Smooth muscle cell (in vitro differentiated cells): ENCODE measurements around the gene RRBP1. TPM values are rescaled to one million over a fixed set of nuclear protein-coding genes. Genes with fewer than 3 reads are reported as not detected.

Experiments used
- DNase-seq: peaks from one replicate; lab custom pipeline; 2025; ENCODE audit not compliant: unreplicated experiment; lab: John Stamatoyannopoulos, UW
- H2AFZ ChIP-seq: fragments of 200-600 bp; sonication (generic); 2 replicates; pipeline ENCODE4 v1.6.0; 2016; ENCODE audit warnings: antibody characterized with exemption, low read depth, mild to moderate bottlenecking
- H3F3A ChIP-seq: fragments of 200-600 bp; sonication (generic); 2 replicates; pipeline ENCODE4 v1.6.0; 2017; ENCODE audit warnings: antibody characterized with exemption, low read depth
- H3K27ac ChIP-seq: fragments of 200-600 bp; sonication (generic); 2 replicates; pipeline ENCODE4 v1.5.1; 2016; ENCODE audit warnings: low read depth, mild to moderate bottlenecking
- H3K27me3 ChIP-seq: fragments of 200-600 bp; sonication (generic); 2 replicates; pipeline ENCODE4 v1.6.1; 2016; ENCODE audit warnings: low read depth, mild to moderate bottlenecking
- H3K36me3 ChIP-seq: fragments of 200-600 bp; sonication (generic); 2 replicates; pipeline ENCODE4 v1.5.1; 2016; ENCODE audit warnings: low read depth
- H3K4me1 ChIP-seq: fragments of 200-600 bp; sonication (generic); 2 replicates; pipeline ENCODE4 v1.5.1; 2016; ENCODE audit warnings: low read depth
- H3K4me2 ChIP-seq: fragments of 200-600 bp; sonication (generic); 2 replicates; pipeline ENCODE4 v1.6.0; 2016; ENCODE audit warnings: mild to moderate bottlenecking
- H3K4me3 ChIP-seq: fragments of 200-600 bp; sonication (generic); 2 replicates; pipeline ENCODE4 v1.5.1; 2016; ENCODE audit warnings: mild to moderate bottlenecking
- H3K79me2 ChIP-seq: fragments of 200-600 bp; sonication (generic); 2 replicates; pipeline ENCODE4 v1.6.0; 2016; ENCODE audit warnings: low read depth, mild to moderate bottlenecking
- H3K9ac ChIP-seq: fragments of 200-600 bp; sonication (generic); 2 replicates; pipeline ENCODE4 v1.6.0; 2016; ENCODE audit warnings: low read depth
- H3K9me3 ChIP-seq: fragments of 200-600 bp; sonication (generic); replicated peaks from 2 replicates; pipeline ENCODE4 v1.5.1; 2016; ENCODE audit warnings: low read depth
- H4K20me1 ChIP-seq: fragments of 200-600 bp; sonication (generic); 2 replicates; pipeline ENCODE4 v1.6.0; 2016; ENCODE audit warnings: low read depth
- WGBS: methylation state at CpG from one replicate; pipeline ENCODE4 v1.1.7; 2016; ENCODE audit warnings: low lambda C conversion rate; 5-methylcytosine and 5-hydroxymethylcytosine counted together
- polyA plus RNA-seq: library from polyadenylated mRNA; unstranded; fragments of >200 nt; fragmentation: Nextera tagmentation; extraction: Ambion mirVana; gene quantifications from 2 replicates; pipeline ENCODE4 v1.2.1, GENCODE V29; 2016
- total RNA-seq: library from RNA; depleted of rRNA; stranded (reverse); fragments of >200 nt; gene quantifications from 2 replicates; pipeline ENCODE4 v1.2.3, GENCODE V29; 2014
- TF ChIP-seq, protein P1 (sequence below): fragments of 200-600 bp; sonication (generic); IDR thresholded peaks from 2 replicates; pipeline ENCODE4 v1.5.1; 2017; ENCODE audit warnings: borderline replicate concordance, mild to moderate bottlenecking, antibody characterized with exemption; ENCODE audit not compliant: insufficient read depth, poor library complexity, severe bottlenecking

RRBP1 gene
- total and polyA plus RNA-seq, 2 experiments from 2014 or later: 142 to 226 TPM

DNA sequence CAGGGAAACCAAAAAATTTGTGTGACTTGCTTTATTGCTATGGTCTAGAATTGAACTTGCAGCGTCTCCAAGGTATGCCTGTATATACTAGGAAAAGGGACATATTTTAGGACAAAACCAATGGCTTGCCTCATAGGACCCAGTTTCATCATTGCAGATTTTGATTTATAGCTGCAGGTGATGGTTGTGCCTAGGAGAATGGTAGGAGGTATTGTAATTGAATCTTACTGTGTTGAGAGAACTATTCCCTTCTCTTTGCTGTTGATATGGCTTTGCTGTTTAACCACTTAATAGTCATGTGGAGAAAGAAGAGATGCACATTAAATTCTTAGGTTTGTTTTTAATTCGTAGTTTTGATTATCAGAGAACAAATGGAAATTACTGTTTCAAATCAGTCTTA lies 95.8 kb downstream of the RRBP1 start:
- TF ChIP-seq, protein P1, sequence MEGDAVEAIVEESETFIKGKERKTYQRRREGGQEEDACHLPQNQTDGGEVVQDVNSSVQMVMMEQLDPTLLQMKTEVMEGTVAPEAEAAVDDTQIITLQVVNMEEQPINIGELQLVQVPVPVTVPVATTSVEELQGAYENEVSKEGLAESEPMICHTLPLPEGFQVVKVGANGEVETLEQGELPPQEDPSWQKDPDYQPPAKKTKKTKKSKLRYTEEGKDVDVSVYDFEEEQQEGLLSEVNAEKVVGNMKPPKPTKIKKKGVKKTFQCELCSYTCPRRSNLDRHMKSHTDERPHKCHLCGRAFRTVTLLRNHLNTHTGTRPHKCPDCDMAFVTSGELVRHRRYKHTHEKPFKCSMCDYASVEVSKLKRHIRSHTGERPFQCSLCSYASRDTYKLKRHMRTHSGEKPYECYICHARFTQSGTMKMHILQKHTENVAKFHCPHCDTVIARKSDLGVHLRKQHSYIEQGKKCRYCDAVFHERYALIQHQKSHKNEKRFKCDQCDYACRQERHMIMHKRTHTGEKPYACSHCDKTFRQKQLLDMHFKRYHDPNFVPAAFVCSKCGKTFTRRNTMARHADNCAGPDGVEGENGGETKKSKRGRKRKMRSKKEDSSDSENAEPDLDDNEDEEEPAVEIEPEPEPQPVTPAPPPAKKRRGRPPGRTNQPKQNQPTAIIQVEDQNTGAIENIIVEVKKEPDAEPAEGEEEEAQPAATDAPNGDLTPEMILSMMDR: no peak
- H3K4me1 ChIP-seq: peaks cover 3% of the 10 kb centered on the region
- H3K36me3 ChIP-seq: no peaks in the 10 kb centered on the region
- WGBS: 98% methylated on average over 2 of the region's 2 CpGs
- no peaks in the 10 kb centered on the region for H3K27me3 ChIP-seq
- H2AFZ ChIP-seq: no peak overlapping the region
- H3F3A ChIP-seq: peaks cover 5% of the 10 kb centered on the region
- no peak overlapping the region for H3K4me3 ChIP-seq
- peaks cover 100% of the 10 kb centered on the region for H3K79me2 ChIP-seq
- H3K9me3 ChIP-seq: no peaks in the 10 kb centered on the region
- no peak overlapping the region for H3K4me2 ChIP-seq
- peak overlapping the region; percentile 5 for H3K27ac ChIP-seq
- H4K20me1 ChIP-seq: peaks cover 100% of the 10 kb centered on the region
- DNase-seq: no peak
- H3K9ac ChIP-seq: no peak overlapping the region

DNA sequence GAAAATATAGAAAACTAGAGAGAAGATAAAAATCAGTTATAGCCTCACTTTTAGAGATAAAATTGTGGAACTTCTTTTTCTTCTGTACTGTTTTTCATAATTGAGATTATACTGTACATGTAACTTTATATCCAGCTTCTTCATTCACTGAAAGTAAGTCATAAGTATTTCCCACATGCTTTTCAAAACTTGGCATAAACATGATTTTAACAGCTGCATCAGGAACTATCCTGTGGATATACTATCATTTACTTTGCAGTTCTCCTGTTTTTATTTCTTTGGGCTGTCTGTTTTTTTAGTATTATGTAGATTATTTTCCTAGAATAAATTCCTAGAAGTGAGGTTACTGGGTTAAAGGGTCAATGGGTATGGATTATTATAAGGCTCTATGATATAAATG lies 97.4 kb downstream of the RRBP1 start:
- H3K27me3 ChIP-seq: no peaks in the 10 kb centered on the region
- DNase-seq: no peak
- no peaks in the 10 kb centered on the region for H3K9me3 ChIP-seq
- no peak overlapping the region for H2AFZ ChIP-seq
- no peaks in the 10 kb centered on the region for H3K4me1 ChIP-seq
- H3F3A ChIP-seq: peaks cover 5% of the 10 kb centered on the region
- H3K27ac ChIP-seq: no peak overlapping the region
- H4K20me1 ChIP-seq: peaks cover 100% of the 10 kb centered on the region
- H3K36me3 ChIP-seq: no peaks in the 10 kb centered on the region
- H3K4me2 ChIP-seq: peak overlapping the region; percentile 19
- no peak overlapping the region for H3K9ac ChIP-seq
- H3K4me3 ChIP-seq: no peak overlapping the region
- TF ChIP-seq, protein P1: no peak
- H3K79me2 ChIP-seq: peaks cover 100% of the 10 kb centered on the region

DNA sequence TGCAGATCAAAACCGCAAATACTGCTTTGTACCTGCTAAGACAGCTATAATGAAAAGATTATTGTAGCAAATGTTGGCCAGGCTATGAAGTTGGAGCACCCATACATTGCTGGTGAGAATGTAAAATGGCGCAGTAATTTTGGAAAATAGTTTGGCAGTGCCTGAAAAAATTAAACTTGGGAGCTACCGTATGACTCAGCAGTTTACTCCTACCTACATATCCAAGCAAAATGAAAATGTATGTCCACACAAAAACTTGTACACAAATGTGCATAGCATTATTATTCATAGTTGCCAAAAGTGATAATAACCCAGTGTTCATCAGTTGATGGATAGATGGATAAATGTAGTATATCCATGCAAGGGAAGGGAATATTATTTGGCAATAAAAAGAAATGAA lies 98.9 kb downstream of the RRBP1 start:
- TF ChIP-seq, protein P1: no peak
- Histone ChIP-seq H3K9me3 (no peaks in the 10 kb centered on the region), H3K79me2 (peaks cover 100% of the 10 kb centered on the region), H3K36me3 (no peaks in the 10 kb centered on the region), H2AFZ (no peak overlapping the region), H3K4me2 (no peak overlapping the region), H3K27me3 (no peaks in the 10 kb centered on the region), H3K4me1 (no peaks in the 10 kb centered on the region), H3K9ac (no peak overlapping the region), H3F3A (peaks cover 5% of the 10 kb centered on the region), H4K20me1 (peaks cover 100% of the 10 kb centered on the region), H3K4me3 (no peak overlapping the region), H3K27ac (peak overlapping the region; percentile 6)
- DNase-seq: no peak
- 91% methylated on average over 3 of the region's 3 CpGs for WGBS

DNA sequence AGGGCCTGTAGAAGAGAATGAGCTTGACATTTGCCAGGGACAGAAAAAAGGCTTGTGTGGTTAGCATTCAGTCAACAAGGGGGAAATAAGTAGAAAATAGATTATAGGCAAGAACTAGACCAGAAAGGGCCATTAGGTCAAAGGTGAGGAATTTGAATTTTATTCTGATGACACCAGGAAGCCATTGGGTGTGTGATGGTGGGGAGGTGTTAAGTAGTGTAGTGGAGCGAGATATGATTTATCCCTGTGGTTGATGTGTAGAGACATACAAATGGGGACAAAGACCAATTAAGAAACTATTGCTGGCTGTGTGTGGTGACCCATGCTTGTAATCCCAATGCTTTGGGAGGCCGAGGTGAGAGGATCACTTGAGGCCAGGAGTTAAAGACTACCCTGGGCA lies 101.1 kb downstream of the RRBP1 start:
- Histone ChIP-seq H3F3A (peaks cover 5% of the 10 kb centered on the region), H3K79me2 (peaks cover 100% of the 10 kb centered on the region), H3K9ac (no peak overlapping the region), H3K4me2 (no peak overlapping the region), H3K4me3 (no peak overlapping the region), H2AFZ (no peak overlapping the region), H4K20me1 (peaks cover 100% of the 10 kb centered on the region), H3K4me1 (no peaks in the 10 kb centered on the region), H3K27me3 (no peaks in the 10 kb centered on the region), H3K36me3 (no peaks in the 10 kb centered on the region), H3K27ac (peak overlapping the region; percentile 9), H3K9me3 (no peaks in the 10 kb centered on the region)
- WGBS: 94% methylated on average over 2 of the region's 2 CpGs
- TF ChIP-seq, protein P1: no peak
- DNase-seq: no peak
